DND-41 (cell line): Measurements from ENCODE around the gene PCDH9.

Source experiments
- CTCF ChIP-seq: IDR thresholded peaks from 2 replicates; pipeline ENCODE4 v1.5.1; 2012; ENCODE audit warnings: borderline replicate concordance, low read length, moderate library complexity, mild to moderate bottlenecking; ENCODE audit not compliant: poor library complexity, severe bottlenecking; ENCODE audit errors: extremely low read depth
- EZH2 ChIP-seq: IDR thresholded peaks from 3 replicates; pipeline ENCODE4 v1.6.1; 2012; ENCODE audit warnings: borderline replicate concordance, low read depth, mild to moderate bottlenecking, moderate library complexity, low read length, inconsistent platforms; ENCODE audit not compliant: severe bottlenecking

DNA sequence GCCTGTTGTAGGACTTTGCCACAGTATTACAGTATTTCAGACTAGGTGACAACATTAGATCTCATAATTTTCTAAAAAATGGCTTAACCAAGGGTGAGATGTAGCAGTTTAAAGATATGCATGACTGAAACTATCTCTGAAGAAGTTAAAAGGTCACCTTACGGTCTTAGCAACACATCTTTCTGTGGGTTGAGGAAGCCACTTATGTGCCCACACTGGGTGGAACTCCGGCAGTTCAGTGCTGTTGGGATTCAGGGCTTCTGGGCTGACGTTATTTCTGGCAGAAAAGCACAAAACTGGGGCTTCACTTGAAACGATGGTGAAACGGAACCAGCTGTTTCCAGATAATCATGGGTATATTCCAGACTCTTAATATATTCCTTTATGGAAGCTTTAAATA is 697.3 kb downstream of the PCDH9 start:
- no peak for TF ChIP-seq CTCF
- TF ChIP-seq EZH2, result no peak
